DOHH2 (cell line): Measurements from ENCODE around the gene HMCES.
"Not testable (repeated sequence)": the region's sequence is repeated elsewhere in the genome, so short reads cannot be mapped to it uniquely, and the experiment has no call there.

Experiments
- EZH2phosphoT487 ChIP-seq: fragments of 200-600 bp; sonication (generic); IDR thresholded peaks from 2 replicates; pipeline ENCODE4 v1.6.1; 2017; ENCODE audit warnings: borderline replicate concordance, mild to moderate bottlenecking, antibody characterized with exemption, low read length, moderate library complexity, mixed read lengths
- TF ChIP-seq, protein P1 (sequence below): fragments of 200-600 bp; sonication (generic); IDR thresholded peaks from one replicate; pipeline ENCODE4 v1.5.1; 2014; ENCODE audit warnings: antibody characterized with exemption, mild to moderate bottlenecking, low read depth, low read length; ENCODE audit not compliant: poor library complexity, severe bottlenecking

- TF ChIP-seq, protein P1, sequence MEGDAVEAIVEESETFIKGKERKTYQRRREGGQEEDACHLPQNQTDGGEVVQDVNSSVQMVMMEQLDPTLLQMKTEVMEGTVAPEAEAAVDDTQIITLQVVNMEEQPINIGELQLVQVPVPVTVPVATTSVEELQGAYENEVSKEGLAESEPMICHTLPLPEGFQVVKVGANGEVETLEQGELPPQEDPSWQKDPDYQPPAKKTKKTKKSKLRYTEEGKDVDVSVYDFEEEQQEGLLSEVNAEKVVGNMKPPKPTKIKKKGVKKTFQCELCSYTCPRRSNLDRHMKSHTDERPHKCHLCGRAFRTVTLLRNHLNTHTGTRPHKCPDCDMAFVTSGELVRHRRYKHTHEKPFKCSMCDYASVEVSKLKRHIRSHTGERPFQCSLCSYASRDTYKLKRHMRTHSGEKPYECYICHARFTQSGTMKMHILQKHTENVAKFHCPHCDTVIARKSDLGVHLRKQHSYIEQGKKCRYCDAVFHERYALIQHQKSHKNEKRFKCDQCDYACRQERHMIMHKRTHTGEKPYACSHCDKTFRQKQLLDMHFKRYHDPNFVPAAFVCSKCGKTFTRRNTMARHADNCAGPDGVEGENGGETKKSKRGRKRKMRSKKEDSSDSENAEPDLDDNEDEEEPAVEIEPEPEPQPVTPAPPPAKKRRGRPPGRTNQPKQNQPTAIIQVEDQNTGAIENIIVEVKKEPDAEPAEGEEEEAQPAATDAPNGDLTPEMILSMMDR, result not testable (repeated sequence)
- not testable (repeated sequence) for TF ChIP-seq EZH2phosphoT487
Measured at GRCh38 chr3:129337719-129338118, 59.0 kb downstream of the HMCES start.
